Measurements from ENCODE around the gene DPY30.
A peak's percentile ranks its signal among the peaks of the same experiment; 100 is the strongest.

DPY30 gene

DNA sequence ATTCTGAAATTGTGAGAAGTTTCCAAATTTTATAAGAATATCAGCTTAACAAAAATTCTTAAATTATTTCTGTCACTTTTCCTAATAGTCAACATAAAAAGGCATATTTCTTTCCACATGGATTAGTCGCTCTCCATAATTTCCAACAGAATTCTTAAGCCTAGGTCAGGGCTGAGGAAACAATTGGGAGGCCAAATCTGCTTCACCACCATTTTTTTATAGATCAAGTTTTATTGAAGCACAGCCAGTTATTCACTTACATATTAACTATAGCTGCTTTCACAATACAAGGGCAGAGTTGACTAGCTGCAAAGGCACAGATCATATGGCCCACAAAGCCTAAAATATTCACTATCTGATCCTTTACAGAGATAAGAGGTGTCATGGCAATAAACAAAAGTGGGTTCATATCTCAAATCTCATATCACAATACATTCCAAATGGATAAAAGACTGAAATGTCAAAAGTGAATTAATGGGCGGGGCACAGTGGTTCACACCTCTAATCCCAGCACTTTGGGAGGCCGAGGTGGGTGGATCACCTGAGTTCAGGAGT, 47.5 kb downstream of the DPY30 start:
- Histone ChIP-seq H2AFZ (ENCODE audit: low read length, unreplicated experiment) (no peak overlapping the region), H3K4me1 (ENCODE audit: control insufficient read depth, insufficient read depth, low read length, unreplicated experiment) (peaks cover 6% of the 10 kb centered on the region), H3K27ac (ENCODE audit: low read depth, low read length) (no peak overlapping the region), H3K79me2 (ENCODE audit: control insufficient read depth, insufficient read depth, low read length, unreplicated experiment) (peaks cover 71% of the 10 kb centered on the region), H3K36me3 (ENCODE audit: insufficient read depth, low read length) (no peaks in the 10 kb centered on the region), H3K27me3 (ENCODE audit: insufficient read depth, low read length) (no peaks in the 10 kb centered on the region), H3K4me3 (ENCODE audit: low read depth, low read length) (no peak overlapping the region)

DNA sequence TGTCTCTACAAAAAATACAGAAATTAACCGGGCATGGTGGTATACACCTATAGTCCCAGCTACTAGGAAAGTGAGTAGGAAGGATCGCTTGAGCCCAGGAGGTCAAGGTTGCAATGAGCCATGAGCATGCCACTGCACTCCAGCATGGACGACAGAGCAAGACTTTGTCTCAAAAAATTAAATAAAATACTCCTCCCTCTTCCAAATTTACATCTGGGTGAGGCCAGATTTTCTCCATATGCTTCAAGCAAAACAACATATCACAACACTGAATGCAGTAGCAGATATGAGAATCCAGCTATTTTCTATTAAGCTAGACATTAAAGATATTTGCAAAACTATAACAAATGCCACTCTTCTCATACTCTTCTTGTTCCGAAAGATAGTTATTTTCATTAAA, 49.7 kb downstream of the DPY30 start:
- no peak overlapping the region for H2AFZ ChIP-seq (ENCODE audit: low read length, unreplicated experiment)
- peaks cover 6% of the 10 kb centered on the region for H3K4me1 ChIP-seq (ENCODE audit: control insufficient read depth, insufficient read depth, low read length, unreplicated experiment)
- H3K36me3 ChIP-seq (ENCODE audit: insufficient read depth, low read length): no peaks in the 10 kb centered on the region
- no peak overlapping the region for H3K27ac ChIP-seq (ENCODE audit: low read depth, low read length)
- H3K79me2 ChIP-seq (ENCODE audit: control insufficient read depth, insufficient read depth, low read length, unreplicated experiment): peaks cover 65% of the 10 kb centered on the region
- no peaks in the 10 kb centered on the region for H3K27me3 ChIP-seq (ENCODE audit: insufficient read depth, low read length)
- no peak overlapping the region for H3K4me3 ChIP-seq (ENCODE audit: low read depth, low read length)

DNA sequence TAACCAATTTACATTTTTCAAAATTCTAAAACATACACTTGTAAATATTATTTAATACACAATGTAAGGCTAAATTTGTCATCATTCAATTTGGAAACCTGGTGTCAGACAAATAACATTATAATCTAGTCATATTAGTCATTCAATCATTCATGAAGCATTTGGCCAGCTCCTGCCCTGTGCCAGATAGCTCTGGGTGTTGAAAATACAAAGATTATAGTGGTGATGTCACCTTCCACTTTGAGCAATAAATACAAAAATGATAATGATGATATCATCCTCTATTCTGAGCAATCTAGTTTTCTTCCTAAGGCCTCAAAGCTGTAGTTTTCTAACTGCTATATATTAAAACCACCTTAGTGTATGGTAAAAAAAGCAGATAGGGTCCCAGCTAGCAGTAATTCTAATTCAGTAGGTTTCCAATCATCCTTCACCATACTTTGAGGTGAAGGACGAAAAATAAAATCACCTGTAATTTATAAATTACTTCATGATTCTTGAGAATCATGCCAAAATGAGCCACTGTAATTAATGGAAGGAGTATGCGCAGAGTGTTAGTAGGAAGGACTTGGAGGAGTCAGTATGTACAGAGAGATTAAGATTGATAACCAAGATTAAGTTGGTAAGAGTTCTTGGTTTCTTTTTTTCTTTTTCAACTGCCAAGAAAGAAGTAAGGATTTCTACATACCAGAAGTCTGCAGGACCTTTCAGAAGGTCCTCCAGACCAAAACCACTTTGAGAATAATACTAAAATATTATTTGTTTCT, 52.0 kb downstream of the DPY30 start:
- no peaks in the 10 kb centered on the region; the same call in 1 of the 2 replicates for H3K36me3 ChIP-seq (ENCODE audit: insufficient read depth, low read length)
- H2AFZ ChIP-seq (ENCODE audit: low read length, unreplicated experiment): no peak overlapping the region
- H3K27me3 ChIP-seq (ENCODE audit: insufficient read depth, low read length): no peaks in the 10 kb centered on the region
- peaks cover 6% of the 10 kb centered on the region for H3K4me1 ChIP-seq (ENCODE audit: control insufficient read depth, insufficient read depth, low read length, unreplicated experiment)
- H3K4me3 ChIP-seq (ENCODE audit: low read depth, low read length): no peak overlapping the region
- peak overlapping the region; percentile 39; the same call in 1 of the 2 replicates for H3K27ac ChIP-seq (ENCODE audit: low read depth, low read length)
- H3K79me2 ChIP-seq (ENCODE audit: control insufficient read depth, insufficient read depth, low read length, unreplicated experiment): peaks cover 66% of the 10 kb centered on the region

DNA sequence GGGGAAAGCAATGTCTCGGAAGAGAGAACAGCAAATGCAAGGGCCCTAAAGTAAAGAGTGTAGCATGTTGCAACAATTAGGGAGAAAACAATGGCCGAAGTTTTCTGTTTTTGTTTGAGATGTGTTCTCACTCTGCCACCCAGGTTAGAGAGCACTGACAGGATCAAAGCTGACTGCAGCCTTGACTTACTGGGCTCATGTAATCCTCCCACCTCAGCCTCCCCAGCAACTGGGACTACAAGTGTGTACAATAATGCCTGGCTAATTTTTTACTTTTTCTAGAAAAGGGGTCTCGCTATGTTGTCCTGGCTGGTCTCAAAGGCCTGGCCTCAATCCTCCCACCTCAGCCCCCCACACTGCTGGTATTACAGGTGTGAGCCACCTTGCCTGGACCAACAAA, 52.7 kb downstream of the DPY30 start:
- no peak overlapping the region for H2AFZ ChIP-seq (ENCODE audit: low read length, unreplicated experiment)
- H3K4me3 ChIP-seq (ENCODE audit: low read depth, low read length): no peak overlapping the region
- no peak overlapping the region for H3K27ac ChIP-seq (ENCODE audit: low read depth, low read length)
- H3K36me3 ChIP-seq (ENCODE audit: insufficient read depth, low read length): no peaks in the 10 kb centered on the region; the same call in 1 of the 2 replicates
- H3K4me1 ChIP-seq (ENCODE audit: control insufficient read depth, insufficient read depth, low read length, unreplicated experiment): peaks cover 6% of the 10 kb centered on the region
- H3K27me3 ChIP-seq (ENCODE audit: insufficient read depth, low read length): no peaks in the 10 kb centered on the region
- peaks cover 63% of the 10 kb centered on the region for H3K79me2 ChIP-seq (ENCODE audit: control insufficient read depth, insufficient read depth, low read length, unreplicated experiment)

DNA sequence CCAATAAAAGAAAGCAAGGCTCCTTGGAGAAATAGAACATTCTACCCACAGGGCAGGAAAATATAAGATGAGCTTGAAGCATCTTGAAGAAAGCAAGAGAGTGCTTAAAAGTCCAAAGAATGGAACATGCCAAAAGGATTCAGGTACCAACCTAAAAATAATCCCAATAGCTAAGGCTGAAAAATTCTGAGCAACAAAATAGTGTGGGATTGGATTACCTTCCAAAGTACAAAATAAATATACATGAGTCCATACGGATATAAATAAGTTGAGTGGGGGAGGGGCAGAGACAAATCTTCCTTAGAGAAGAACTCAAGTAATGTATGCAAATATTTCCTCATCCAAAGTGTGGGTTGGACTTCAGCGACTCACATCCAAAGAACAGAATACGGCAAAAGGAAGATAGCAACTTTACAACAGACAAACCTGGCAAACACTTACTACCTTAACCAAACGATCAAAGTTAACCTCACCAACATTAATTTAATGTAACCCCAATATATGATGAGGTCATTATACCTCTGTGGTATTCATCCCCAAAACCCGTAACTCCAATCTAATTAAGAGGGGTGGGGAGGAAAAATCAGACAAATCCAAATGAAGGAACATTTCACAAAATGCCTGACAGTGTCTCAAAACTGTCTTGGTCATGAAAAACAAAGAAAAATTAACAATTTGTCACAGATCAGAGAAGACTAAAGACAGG, 55.7 kb downstream of the DPY30 start:
- peaks cover 64% of the 10 kb centered on the region for H3K79me2 ChIP-seq (ENCODE audit: control insufficient read depth, insufficient read depth, low read length, unreplicated experiment)
- H3K27me3 ChIP-seq (ENCODE audit: insufficient read depth, low read length): no peaks in the 10 kb centered on the region
- no peaks in the 10 kb centered on the region; the same call in 1 of the 2 replicates for H3K36me3 ChIP-seq (ENCODE audit: insufficient read depth, low read length)
- H2AFZ ChIP-seq (ENCODE audit: low read length, unreplicated experiment): no peak overlapping the region
- peaks cover 22% of the 10 kb centered on the region for H3K4me1 ChIP-seq (ENCODE audit: control insufficient read depth, insufficient read depth, low read length, unreplicated experiment)
- no peak overlapping the region for H3K4me3 ChIP-seq (ENCODE audit: low read depth, low read length)
- no peak overlapping the region for H3K27ac ChIP-seq (ENCODE audit: low read depth, low read length)

DNA sequence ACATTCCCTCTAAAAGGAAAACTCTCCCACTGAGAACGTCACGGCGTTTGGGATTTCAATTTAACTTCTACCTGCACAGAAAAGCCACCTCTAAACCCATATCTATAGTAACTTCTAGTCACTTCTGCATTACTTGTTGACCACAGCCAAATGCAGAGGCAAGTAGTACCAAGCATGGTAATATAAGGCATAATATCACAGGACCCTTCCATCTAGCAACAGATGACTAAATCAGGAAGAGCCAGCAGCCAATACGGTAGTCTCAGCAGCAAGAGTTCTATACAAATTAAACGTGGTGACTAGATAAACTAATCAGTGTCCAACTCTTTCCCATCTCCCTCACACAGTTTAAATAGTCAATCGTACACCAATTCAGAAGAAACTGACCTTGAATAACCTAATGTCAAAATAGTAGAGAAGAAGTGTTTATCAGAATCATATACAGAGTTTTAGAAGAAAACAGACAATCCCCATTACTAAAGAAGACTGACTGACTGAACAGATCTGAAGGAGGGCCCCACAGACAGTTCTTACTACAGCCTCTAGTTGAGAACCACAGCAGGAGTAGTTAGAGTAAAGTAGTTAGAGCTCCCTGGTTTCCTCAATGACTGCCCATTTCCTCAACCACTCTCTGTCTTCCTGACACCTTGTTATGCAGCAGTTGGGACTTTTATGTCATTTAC, 58.8 kb downstream of the DPY30 start:
- peaks cover 17% of the 10 kb centered on the region for H3K4me1 ChIP-seq (ENCODE audit: control insufficient read depth, insufficient read depth, low read length, unreplicated experiment)
- no peak overlapping the region for H3K4me3 ChIP-seq (ENCODE audit: low read depth, low read length)
- peaks cover 66% of the 10 kb centered on the region for H3K79me2 ChIP-seq (ENCODE audit: control insufficient read depth, insufficient read depth, low read length, unreplicated experiment)
- H3K27ac ChIP-seq (ENCODE audit: low read depth, low read length): peak overlapping the region; percentile 12
- no peaks in the 10 kb centered on the region for H3K27me3 ChIP-seq (ENCODE audit: insufficient read depth, low read length)
- H2AFZ ChIP-seq (ENCODE audit: low read length, unreplicated experiment): no peak overlapping the region
- no peaks in the 10 kb centered on the region; the same call in 1 of the 2 replicates for H3K36me3 ChIP-seq (ENCODE audit: insufficient read depth, low read length)

DNA sequence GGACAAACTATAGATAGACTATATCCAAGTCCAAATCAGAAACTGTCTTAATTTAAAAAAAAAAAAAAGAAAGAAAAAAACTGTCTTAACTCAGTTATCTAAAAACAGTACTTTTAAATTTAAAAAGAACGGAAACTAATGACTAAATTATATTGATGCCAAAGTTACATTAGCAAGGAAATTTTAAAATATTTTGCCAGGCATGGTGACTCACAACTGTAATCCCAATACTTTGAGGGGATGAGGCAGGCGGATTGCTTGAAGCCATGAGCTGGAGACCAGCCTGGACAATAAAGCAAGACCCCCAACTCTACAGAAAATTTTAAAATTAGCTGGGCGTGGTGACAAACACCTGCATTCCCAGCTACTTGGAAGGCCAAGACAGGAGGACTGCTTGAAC, 59.6 kb downstream of the DPY30 start:
- Histone ChIP-seq H3K27ac (ENCODE audit: low read depth, low read length) (no peak overlapping the region), H3K79me2 (ENCODE audit: control insufficient read depth, insufficient read depth, low read length, unreplicated experiment) (peaks cover 74% of the 10 kb centered on the region), H2AFZ (ENCODE audit: low read length, unreplicated experiment) (no peak overlapping the region), H3K4me1 (ENCODE audit: control insufficient read depth, insufficient read depth, low read length, unreplicated experiment) (peaks cover 17% of the 10 kb centered on the region), H3K36me3 (ENCODE audit: insufficient read depth, low read length) (no peaks in the 10 kb centered on the region; the same call in 1 of the 2 replicates), H3K27me3 (ENCODE audit: insufficient read depth, low read length) (no peaks in the 10 kb centered on the region), H3K4me3 (ENCODE audit: low read depth, low read length) (no peak overlapping the region)

DNA sequence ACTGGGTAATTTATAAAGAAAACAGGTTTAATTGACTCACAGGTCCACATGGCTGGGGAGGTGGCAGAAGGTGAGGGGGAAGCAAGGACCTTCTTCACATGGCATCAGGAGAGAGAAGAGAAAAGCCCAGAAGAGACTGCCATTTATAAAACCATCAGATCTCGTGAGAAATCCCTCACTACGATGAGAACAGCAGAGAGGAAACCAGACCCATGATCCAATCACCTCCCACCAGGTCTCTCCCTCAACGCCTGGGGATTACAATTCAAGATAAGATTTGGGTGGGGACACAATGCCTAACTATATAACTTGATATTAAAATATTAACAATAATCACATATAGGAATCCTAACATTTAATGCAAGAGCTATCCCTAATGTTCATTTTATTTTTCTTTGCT, 60.6 kb downstream of the DPY30 start:
- Histone ChIP-seq H3K79me2 (ENCODE audit: control insufficient read depth, insufficient read depth, low read length, unreplicated experiment) (peaks cover 76% of the 10 kb centered on the region), H3K4me3 (ENCODE audit: low read depth, low read length) (no peak overlapping the region), H3K27me3 (ENCODE audit: insufficient read depth, low read length) (no peaks in the 10 kb centered on the region), H3K4me1 (ENCODE audit: control insufficient read depth, insufficient read depth, low read length, unreplicated experiment) (peaks cover 17% of the 10 kb centered on the region), H3K36me3 (ENCODE audit: insufficient read depth, low read length) (no peaks in the 10 kb centered on the region; the same call in 1 of the 2 replicates), H2AFZ (ENCODE audit: low read length, unreplicated experiment) (no peak overlapping the region), H3K27ac (ENCODE audit: low read depth, low read length) (no peak overlapping the region)

DNA sequence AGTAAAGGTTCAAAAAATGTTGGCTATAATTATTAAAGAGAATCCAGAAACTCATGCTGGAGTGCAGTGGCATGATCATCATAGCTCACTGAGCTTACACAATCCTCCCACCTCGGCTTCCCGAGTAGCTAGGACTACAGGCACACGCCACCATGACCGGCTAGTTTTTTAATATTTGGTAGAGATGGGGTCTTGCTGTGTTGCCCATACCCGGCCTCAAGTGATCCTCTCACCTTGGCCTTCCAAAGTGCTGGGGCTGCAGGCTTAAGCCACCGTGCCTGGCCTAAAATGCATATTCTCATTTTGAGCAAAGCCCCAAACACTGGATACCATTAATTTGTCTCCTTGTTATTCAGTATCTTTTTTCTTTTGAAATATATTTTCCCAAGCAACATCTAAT, 61.2 kb downstream of the DPY30 start:
- H3K27me3 ChIP-seq (ENCODE audit: insufficient read depth, low read length): no peaks in the 10 kb centered on the region
- no peaks in the 10 kb centered on the region for H3K36me3 ChIP-seq (ENCODE audit: insufficient read depth, low read length)
- no peak overlapping the region for H3K4me3 ChIP-seq (ENCODE audit: low read depth, low read length)
- peaks cover 75% of the 10 kb centered on the region for H3K79me2 ChIP-seq (ENCODE audit: control insufficient read depth, insufficient read depth, low read length, unreplicated experiment)
- peaks cover 19% of the 10 kb centered on the region for H3K4me1 ChIP-seq (ENCODE audit: control insufficient read depth, insufficient read depth, low read length, unreplicated experiment)
- H3K27ac ChIP-seq (ENCODE audit: low read depth, low read length): no peak overlapping the region
- H2AFZ ChIP-seq (ENCODE audit: low read length, unreplicated experiment): no peak overlapping the region
